ENCODE data around the gene E4F1.

DNA sequence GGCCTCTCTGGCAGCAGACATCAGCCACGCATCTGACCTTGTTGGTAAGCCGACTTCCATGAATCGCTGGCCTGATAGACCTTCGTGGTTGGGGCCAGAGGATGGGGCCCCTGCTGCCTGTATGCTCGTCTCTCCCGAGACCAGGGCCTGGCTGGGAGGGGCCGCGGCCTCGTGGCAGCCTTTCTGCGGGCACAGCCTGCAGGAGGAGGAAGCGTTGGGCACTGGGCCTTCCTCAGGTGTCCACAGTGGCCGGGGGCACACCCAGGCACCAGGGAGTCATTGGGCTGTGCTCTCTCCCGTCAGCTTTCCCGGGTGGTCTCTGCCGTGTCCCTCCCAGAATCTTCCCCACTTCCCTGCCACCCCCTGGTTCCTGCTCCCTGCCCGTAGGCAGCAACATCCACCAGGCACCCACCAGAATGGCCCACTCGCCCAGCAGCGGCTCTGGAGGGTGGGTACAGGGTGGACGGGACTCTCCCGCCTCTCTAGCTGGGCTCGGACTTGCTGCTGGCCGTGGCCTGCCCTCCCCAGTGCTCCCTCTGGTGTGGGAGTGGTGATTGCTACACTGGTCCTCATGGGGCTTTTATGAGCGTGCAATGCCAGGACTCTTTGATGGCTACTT, 6.3 kb downstream of the E4F1 start:
- TF ChIP-seq, protein P1, sequence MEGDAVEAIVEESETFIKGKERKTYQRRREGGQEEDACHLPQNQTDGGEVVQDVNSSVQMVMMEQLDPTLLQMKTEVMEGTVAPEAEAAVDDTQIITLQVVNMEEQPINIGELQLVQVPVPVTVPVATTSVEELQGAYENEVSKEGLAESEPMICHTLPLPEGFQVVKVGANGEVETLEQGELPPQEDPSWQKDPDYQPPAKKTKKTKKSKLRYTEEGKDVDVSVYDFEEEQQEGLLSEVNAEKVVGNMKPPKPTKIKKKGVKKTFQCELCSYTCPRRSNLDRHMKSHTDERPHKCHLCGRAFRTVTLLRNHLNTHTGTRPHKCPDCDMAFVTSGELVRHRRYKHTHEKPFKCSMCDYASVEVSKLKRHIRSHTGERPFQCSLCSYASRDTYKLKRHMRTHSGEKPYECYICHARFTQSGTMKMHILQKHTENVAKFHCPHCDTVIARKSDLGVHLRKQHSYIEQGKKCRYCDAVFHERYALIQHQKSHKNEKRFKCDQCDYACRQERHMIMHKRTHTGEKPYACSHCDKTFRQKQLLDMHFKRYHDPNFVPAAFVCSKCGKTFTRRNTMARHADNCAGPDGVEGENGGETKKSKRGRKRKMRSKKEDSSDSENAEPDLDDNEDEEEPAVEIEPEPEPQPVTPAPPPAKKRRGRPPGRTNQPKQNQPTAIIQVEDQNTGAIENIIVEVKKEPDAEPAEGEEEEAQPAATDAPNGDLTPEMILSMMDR (IDR thresholded peaks at IDR 0.05) = no peak
- TF ChIP-seq EP300 (IDR thresholded peaks at IDR 0.05) (no peak), POLR2AphosphoS5 (IDR thresholded peaks at IDR 0.05) (no peak)
